GM13976 (cell line): Measurements from ENCODE around the gene DRD5.

Source experiments
- DNase-seq: peaks from one replicate; pipeline ENCODE4 v3.0.0; 2012; ENCODE audit warnings: low spot score
- in situ Hi-C: fragments of 300-500 bp; cut with MboI; formaldehyde crosslinking; loops from one replicate; pipeline ENCODE4 v1.12.0; 2022; ENCODE audit warnings: low sequenced_read_pairs, mixed read lengths, inconsistent platforms; ENCODE audit not compliant: unreplicated experiment
- TF ChIP-seq, protein P1 (sequence below): IDR thresholded peaks from 2 replicates; pipeline ENCODE4 v1.5.1; 2012; ENCODE audit warnings: borderline replicate concordance, mild to moderate bottlenecking; ENCODE audit not compliant: insufficient read depth; ENCODE audit errors: extremely low read depth, missing control alignments, control extremely low read depth

Gene DRD5

DNA sequence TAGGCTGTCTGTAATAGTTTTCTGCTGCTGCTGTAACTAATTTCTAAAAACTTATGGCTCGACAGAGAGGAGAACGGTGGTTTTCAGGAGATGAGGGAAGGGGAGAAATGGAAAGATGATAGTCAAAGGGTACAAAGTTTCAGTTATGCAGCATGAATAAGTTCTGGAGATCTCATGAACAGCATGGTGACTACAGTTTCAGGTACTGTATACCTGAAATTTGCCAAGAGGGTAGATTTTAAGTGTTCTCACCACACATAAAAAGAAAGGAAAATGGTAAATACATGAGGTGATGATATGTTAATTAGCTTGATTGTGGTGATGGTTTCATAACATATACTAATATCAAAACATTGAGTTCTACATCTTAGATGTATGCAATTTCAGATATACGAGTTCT, 34.9 kb downstream of the DRD5 start:
- TF ChIP-seq, protein P1, sequence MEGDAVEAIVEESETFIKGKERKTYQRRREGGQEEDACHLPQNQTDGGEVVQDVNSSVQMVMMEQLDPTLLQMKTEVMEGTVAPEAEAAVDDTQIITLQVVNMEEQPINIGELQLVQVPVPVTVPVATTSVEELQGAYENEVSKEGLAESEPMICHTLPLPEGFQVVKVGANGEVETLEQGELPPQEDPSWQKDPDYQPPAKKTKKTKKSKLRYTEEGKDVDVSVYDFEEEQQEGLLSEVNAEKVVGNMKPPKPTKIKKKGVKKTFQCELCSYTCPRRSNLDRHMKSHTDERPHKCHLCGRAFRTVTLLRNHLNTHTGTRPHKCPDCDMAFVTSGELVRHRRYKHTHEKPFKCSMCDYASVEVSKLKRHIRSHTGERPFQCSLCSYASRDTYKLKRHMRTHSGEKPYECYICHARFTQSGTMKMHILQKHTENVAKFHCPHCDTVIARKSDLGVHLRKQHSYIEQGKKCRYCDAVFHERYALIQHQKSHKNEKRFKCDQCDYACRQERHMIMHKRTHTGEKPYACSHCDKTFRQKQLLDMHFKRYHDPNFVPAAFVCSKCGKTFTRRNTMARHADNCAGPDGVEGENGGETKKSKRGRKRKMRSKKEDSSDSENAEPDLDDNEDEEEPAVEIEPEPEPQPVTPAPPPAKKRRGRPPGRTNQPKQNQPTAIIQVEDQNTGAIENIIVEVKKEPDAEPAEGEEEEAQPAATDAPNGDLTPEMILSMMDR = no peak
- in situ Hi-C loops = no loop called here
- no peak for DNase-seq

DNA sequence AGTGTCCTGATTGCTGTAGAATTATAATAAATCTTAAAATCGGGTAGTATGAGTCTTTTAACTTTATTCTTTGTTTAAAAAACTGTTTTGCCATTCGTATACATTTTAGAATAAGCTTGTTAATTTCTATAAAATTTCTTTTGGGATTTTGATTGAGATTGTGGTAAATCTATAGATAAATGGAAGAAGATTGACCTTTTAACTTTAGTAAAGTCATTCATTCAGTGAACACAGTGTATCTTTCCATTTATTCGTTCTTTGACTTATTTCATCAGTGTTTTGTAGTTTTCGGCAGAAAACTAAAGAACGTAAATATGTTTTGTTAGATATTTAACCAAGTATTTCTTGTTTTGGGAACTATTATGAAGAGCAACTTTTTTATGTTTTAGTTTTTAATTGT, 38.9 kb downstream of the DRD5 start:
- TF ChIP-seq, protein P1 = no peak
- in situ Hi-C loops = no loop called here

DNA sequence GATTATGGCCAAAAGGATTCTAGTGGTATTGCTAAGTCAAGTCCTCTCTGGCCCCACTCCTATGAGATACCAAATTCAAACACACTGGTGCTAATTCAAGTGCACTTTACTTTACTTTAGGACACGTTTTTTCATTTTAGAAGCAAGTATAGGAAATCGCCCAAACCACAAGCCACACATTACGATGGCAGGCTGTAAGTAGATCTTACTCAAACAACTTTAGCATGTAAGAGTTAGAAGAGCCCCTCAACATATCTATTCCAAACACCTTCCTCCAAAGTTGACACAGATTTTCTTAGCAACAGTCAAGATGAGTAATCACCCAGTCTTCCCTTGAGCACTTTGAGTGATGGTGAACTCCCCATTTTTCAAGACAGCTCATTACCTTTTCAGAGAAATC, 43.6 kb downstream of the DRD5 start:
- TF ChIP-seq, protein P1 = no peak
- in situ Hi-C loops = no loop called here
- no peak for DNase-seq

More for the DNA sequence above, 38.9 kb downstream of the DRD5 start:
- DNase-seq = no peak

DNA sequence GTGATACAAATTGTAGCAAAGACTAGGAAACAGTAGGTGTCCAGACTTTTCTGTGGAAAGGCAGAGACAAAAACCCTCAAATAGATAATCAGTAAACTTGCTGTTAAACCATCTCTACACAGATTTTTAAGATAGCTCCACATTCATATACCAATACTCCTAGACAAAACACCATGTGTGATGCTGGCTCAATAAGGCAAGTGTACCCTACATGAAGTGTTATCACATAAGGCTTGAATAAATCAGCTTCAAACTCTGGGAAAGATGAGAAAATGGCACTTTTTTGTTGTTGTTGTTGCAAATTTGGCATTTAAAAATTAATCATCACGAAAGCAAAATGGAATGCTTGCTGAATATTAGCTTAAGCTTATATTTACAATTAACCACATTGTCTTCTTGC, 45.1 kb downstream of the DRD5 start:
- no peak for DNase-seq
- in situ Hi-C loops = no loop called here
- TF ChIP-seq, protein P1 = no peak

DNA sequence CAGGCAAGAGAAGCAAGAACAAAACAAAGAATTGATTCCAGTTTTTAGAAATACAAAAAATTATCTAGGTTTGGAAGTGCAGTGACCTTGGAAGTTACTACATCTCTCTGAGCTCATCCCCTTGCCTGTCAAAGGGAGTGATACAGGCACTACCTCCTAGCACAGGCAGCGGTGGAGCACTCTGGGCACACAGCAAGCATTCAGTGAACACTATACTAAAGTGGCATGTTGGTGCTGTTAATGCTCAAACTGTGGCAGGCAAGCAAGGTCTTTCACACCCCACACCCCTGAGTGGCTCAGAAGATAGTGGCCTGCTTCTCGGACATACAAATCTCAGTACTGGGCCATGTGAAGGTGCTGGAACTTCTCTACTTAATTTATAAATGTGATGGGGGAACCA, 51.2 kb downstream of the DRD5 start:
- TF ChIP-seq, protein P1 = no peak
- in situ Hi-C loops = no loop called here
- no peak for DNase-seq

DNA sequence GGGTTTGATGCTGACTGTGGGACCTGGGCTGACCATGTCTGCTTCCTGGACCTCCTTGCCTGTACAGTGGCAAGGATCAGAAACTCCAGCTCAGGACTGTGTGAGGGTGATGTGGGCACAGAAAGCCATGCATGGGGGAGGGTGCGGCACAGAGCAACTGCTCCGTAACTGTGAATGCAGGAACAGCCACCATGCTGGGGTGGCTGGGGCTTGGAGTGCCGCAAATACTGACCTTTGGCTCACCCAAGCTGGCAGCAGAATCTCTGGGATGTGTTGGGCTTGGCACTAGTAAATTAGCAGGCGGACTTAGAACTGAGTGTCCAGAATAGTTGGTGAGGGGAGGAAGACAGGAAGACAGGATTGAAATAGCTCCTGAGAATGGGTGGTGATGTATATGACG, 52.0 kb downstream of the DRD5 start:
- TF ChIP-seq, protein P1 = no peak
- in situ Hi-C loops = no loop called here

More for the DNA sequence above, 52.0 kb downstream of the DRD5 start:
- DNase-seq = no peak
